ENCODE results near the gene CTDSP1.

The CTDSP1 gene

GRCh38 chr2:218400167-218400929 is 680 bp downstream of the CTDSP1 start:
- no peak for DNase-seq

GRCh38 chr2:218400930-218401881 is 1.5 kb downstream of the CTDSP1 start:
- peak; percentile 23 for DNase-seq

DNA sequence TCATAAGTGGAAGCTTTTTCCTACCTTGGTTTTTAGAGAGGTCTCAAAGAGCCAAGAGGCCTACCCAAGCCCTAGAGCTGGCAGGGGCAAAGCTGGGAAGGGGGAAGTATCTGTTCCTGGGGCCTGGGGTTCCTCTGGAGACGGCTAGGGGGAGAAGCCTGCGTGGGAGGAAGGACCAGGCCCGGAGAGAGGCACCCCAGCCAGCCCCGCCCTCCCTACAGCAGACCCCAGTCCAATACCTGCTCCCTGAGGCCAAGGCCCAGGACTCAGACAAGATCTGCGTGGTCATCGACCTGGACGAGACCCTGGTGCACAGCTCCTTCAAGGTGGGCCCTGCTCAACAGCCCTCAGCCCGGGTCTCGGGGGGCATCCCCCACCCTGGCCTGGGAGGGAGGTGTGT is 2.2 kb downstream of the CTDSP1 start:
- no peak for DNase-seq

DNA sequence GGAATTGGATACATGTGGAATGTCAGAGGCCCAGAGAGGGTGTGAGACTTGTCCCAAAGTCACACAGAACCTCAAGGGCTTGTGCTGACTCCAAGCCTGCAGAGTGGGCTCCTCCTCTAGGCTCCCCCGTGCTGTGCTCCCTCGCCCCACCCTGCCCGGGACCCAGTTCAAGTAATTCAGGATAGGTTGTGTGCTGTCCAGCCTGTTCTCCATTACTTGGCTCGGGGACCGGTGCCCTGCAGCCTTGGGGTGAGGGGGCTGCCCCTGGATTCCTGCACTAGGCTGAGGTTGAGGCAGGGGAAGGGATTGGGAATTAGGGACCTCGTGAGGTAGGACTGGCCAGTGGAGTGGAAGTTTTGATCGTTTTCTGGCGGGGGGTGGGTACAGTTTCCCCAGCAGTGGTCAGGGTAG is 2.8 kb downstream of the CTDSP1 start:
- no peak for DNase-seq

- no peak for DNase-seq
Measured at GRCh38 chr2:218402911-218403411, 3.3 kb downstream of the CTDSP1 start.

- no peak for DNase-seq
Measured at GRCh38 chr2:218403810-218404209, 4.1 kb downstream of the CTDSP1 start.

GRCh38 chr2:218404351-218405085 is 4.8 kb downstream of the CTDSP1 start:
- DNase-seq: no peak

- no peak for DNase-seq
Measured at GRCh38 chr2:218405086-218405745, 5.5 kb downstream of the CTDSP1 start.

DNA sequence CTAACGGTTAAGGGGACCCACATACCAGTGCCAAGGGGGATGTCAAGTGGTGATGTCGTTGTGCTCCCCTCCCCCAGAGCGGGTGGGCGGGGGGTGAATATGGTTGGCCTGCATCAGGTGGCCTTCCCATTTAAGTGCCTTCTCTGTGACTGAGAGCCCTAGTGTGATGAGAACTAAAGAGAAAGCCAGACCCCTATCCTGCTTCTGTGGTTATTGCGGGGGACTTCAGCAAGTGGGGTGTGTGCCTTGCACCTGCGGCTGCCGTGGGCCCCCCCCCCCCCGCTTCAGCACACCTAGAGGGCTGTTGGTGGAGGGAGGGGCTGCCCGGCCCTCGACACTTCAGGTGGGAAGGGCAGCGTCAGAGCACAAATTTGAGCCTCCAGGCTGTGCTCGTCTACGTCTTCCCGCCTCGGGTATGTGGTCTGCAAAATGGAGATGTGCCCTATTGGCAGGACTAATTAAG is 6.1 kb downstream of the CTDSP1 start:
- DNase-seq: no peak

- DNase-seq: peak; percentile 87
Measured at GRCh38 chr2:218406209-218406948, 6.7 kb downstream of the CTDSP1 start.

DNA sequence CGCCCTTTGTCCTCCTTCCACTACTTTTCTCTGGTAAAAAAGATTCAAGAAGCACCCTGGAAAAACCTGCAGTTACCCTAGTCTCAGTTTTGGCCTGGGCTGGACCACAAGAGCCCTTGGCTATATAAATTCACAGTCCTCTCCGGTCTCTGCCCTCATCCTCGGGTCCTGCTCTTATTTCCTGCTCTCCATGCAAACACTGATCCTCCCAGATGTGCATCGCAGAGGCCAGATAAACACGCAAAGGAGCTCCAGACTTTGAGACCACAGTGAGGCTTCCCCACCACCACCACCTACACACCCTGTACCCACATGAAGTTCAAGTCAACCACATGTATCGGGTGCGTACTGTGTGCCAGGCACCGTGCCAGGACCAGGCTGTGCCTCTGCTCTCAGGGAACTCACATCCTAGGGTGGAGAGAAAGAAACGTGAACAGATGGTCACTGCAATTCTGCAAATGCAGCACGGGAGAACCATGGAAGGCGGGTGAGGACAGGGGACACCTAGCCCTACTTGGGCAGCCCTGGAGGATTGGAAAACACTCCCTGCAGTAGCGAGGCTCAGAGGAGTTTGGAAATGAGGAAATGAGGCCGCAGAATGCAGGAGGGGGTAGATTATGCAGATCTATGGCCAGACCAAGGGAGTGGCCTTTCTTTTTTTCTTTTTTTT is 7.4 kb downstream of the CTDSP1 start:
- peak; percentile 54 for DNase-seq

GRCh38 chr2:218407717-218408116 is 8.0 kb downstream of the CTDSP1 start:
- DNase-seq: no peak

DNA sequence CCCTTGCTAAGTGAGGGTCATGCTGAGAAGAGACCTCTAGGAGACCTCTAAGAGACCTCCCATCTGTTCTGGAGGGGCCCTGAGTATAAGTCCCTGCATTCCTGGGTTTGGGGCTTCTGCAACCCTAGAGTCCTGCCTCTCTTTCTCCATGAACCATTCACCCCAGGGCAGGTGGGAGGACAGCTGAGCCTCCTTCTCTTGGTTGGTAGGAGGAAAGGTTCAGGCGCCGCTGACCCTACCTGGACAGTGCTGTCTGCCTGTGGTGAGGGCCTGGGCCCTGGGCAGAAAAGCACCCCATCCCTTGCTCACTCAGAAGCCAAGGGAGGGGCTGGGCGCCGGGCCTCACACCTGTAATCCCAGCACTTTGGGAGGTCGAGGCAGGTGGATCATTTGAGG is 18.7 kb downstream of the CTDSP1 start:
- DNase-seq: no peak

DNA sequence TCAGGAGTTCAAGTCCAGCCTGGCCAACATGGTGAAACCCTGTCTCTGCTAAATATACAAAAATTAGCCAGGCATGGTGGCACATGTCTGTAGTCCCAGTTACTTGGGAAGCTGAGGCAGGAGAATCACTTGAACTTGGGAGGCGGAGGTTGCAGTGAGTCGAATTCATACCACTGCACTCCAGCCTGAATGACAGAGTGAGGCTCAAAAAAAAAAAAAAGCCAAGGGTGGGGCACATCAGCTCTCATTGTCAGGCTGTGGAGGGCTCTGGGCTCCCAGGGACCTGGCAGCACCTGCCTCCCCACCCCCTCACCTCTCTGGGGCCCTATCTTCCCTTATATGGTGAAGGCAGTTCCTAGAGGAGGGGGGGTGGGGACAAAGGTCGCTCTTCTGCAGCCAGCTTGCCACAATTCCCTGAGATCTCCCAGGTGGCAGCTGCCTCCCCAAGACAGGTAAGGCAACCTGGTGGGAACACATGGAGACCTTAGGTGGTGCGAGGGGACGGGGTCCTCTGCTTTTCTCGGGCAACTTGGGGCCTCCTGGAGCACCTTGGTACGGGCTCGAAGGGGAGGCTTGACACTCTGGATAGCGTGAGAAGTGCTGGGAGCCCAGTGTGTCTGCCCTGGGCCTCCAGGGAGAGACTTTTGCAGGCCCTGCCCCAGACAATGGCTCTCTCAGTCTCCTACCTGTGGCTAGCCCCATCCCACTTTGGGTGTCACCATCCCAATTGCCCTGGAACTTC is 19.2 kb downstream of the CTDSP1 start, which contains the start of gene VIL1:
Gene VIL1, plus strand, starts transcription at position 407 of the 742 bp plus-strand sequence. CDS start 4,656 bp downstream, outside the sequence.
- DNase-seq: peak; percentile 85

DNA sequence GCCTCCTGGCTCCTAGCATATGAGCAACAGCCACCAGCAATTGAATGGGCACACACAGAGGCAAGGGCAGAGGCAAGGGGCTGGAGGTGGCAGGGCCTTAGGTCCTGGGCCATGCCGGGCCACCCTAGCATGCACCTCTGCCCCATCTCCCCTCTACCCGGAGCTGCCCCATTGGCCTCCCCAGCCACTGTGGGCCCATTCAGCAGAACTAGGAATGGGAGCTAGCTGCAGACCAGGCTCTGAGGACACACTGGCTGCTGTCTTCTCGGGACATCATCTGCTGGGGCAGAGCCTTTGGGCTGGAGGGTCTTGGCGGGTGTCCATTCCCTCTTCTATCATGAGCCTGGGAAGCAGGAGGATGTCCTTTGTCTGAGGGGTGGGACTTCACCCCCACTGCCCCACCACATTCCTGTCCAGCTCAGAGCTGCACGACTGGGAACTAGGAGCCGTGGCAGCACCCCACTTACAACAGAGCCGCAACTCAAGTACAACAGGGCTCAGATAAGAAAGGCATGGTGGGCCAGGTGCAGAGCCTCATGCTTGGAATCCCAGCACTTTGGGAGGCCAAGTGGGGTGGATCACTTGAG is 20.1 kb downstream of the CTDSP1 start:
- no peak for DNase-seq

- no peak for DNase-seq
Measured at GRCh38 chr2:218421027-218421426, 21.4 kb downstream of the CTDSP1 start.

DNA sequence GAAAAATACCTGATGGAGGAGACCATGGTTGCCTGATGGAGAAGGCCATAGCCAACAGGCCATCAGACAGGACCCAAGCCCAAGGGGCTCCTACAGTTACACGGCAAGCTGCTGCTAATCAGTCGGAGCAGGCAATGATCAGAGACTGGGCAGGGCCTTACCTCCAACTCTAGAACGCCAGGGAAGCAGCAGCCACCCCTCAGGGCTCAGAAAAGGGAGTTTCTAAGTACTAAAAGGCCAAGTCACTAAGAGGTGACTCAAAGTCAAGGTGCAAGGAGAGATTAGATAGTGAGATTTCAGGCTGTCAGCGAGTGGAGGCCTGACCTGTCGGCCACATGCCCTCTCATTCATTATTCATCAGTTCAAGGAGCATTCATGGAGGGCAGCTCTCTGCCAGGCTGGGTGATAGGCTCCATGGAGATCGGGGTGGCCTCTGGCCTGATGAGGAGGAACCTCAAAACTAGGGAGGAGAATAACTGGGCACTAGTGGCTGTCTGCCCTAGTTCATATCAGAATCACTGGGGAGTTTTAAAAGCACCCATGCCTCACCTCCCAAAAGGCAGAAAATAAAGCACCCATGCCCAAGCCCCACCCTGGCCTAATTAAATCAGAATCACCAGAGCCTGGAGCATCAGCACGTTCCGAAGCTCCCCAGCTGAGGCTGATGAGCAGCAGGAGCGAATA is 22.9 kb downstream of the CTDSP1 start:
- DNase-seq: no peak

DNA sequence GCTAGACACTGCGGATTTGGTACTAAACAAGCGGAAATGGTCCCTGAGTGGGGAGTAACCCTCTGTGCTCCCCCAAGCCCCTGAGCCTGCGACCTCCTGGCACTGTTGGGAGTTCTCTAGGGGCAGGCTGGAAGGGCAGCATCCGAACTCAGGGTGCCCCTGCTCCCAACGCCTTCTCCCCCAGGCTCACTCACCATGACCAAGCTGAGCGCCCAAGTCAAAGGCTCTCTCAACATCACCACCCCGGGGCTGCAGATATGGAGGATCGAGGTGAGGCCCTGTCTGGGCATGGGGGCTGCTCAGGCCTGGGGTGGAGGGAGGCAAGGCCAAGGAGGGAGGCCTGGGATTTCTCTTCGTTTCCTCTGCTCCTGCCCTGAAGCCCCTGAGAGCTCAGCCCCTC is 23.9 kb downstream of the CTDSP1 start:
- no peak for DNase-seq

GRCh38 chr2:218425531-218425930 is 25.9 kb downstream of the CTDSP1 start:
- DNase-seq: no peak
